Adrenal gland (tissue), 12 donors: Measurements from ENCODE around the gene TRIM22. TPM values are rescaled to one million over a fixed set of nuclear protein-coding genes. Genes with fewer than 3 reads are reported as not detected.

ENCODE experiments used
- DNase-seq, 7 donors: peaks; one replicate each; pipeline ENCODE4 v3.0.0-alpha.2; 2019 to 2020
- H3K27ac ChIP-seq, 5 donors: fragments of 200-600 bp; sonication (generic) in 4 of 5; 1 replicate in 3 of 5; 2 replicates in 2 of 5; pipeline versions ENCODE4 v1.5.1 to v1.8.0; 2016 to 2020; ENCODE audit warnings: mild to moderate bottlenecking in 1 of 5
- H3K27me3 ChIP-seq: fragments of 200-600 bp; 2 replicates; pipeline ENCODE4 v1.8.0; 2021
- H3K36me3 ChIP-seq, 2 donors: fragments of 200-600 bp; replicated peaks in 1 of 2; 1 replicate in 1 of 2; 2 replicates in 1 of 2; pipeline versions ENCODE4 v1.5.1 to v1.8.0; 2018 to 2022
- H3K4me1 ChIP-seq, 2 donors: fragments of 200-600 bp; replicated peaks in 1 of 2; 1 replicate in 1 of 2; 2 replicates in 1 of 2; pipeline versions ENCODE4 v1.5.1 to v1.8.0; 2018 to 2021
- H3K4me3 ChIP-seq, 4 donors: fragments of 200-600 bp; sonication (generic) in 3 of 4; one replicate each; pipeline ENCODE4 v1.5.1; 2016 to 2018
- H3K9me3 ChIP-seq, 3 donors: fragments of 200-600 bp; sonication (generic) in 1 of 3; replicated peaks in 1 of 3; 1 replicate in 2 of 3; 2 replicates in 1 of 3; pipeline versions ENCODE4 v1.5.1 to v1.8.0; 2016 to 2021
- POLR2A ChIP-seq, 2 donors: fragments of 450-650 bp; IDR thresholded peaks; one replicate each; pipeline ENCODE4 v1.6.1; 2017; ENCODE audit warnings: antibody characterized with exemption in 2 of 2, mild to moderate bottlenecking in 2 of 2, moderate library complexity in 1 of 2
- WGBS, 4 donors: extraction: QIAGEN DNeasy Blood & Tissue Kit in 2 of 4; methylation state at CpG; one replicate each; pipeline versions ENCODE4 v1.1.5 to v1.1.7; 2013 to 2017; 5-methylcytosine and 5-hydroxymethylcytosine counted together
- intact Hi-C, 2 donors: fragments of 100-400 bp; cut with DNase I; formaldehyde crosslinking; loops; one replicate each; pipeline versions ENCODE4 v1.14.1 to v1.15.0; 2022 to 2023
- polyA plus RNA-seq, 3 donors: library from polyadenylated mRNA; stranded (reverse); fragments of 200-250 nt in 2 of 3; fragments of 350-450 nt in 1 of 3; fragmentation: Illumina TruSeq in 1 of 3; extraction: RNeasy Lipid Tissue Mini Kit (QIAGEN cat#74804) in 1 of 3; gene quantifications; one replicate each; pipeline ENCODE4 v1.2.3, GENCODE V29; 2013 to 2014
- total RNA-seq, 9 donors: library from RNA; depleted of rRNA in 4 of 9; stranded (reverse); fragments of >200 nt in 4 of 9; fragments of 120-200 nt in 1 of 9; fragmentation: NEBNext Ultra II Directional in 1 of 9; extraction: Animal tissue kit (Norgen Biotek cat#: 25700) in 1 of 9; gene quantifications; one replicate each; pipeline versions ENCODE4 v1.1.0 to v1.2.4, GENCODE V29; 2013 to 2023
- TF ChIP-seq, protein P1 (sequence below), 6 experiments: fragments of 450-650 bp in 4 of 6; fragments of 200-600 bp in 2 of 6; sonication (generic) in 1 of 6; IDR thresholded peaks; 1 replicate in 5 of 6; 2 replicates in 1 of 6; pipeline versions ENCODE4 v1.5.1 to v1.8.0; 2016 to 2021; ENCODE audit warnings: antibody characterized with exemption in 6 of 6, mild to moderate bottlenecking in 2 of 6, moderate library complexity in 1 of 6
- donor health status: healthy with polysubstance abuse.
- donor health status: Bipolar disorder and iron deficiency.
- donor health status: DM: yes; HTN: yes; CAD: no.
- donor health status: DM: no; HTN: no; CAD: no.
- donor health status: DM: no; HTN: no; CAD: no.
- donor health status: DM: yes; HTN: yes; CAD: no.

The TRIM22 gene
- total and polyA plus RNA-seq, 12 donors: 5.1 to 71.8 (median 25.0) TPM

DNA sequence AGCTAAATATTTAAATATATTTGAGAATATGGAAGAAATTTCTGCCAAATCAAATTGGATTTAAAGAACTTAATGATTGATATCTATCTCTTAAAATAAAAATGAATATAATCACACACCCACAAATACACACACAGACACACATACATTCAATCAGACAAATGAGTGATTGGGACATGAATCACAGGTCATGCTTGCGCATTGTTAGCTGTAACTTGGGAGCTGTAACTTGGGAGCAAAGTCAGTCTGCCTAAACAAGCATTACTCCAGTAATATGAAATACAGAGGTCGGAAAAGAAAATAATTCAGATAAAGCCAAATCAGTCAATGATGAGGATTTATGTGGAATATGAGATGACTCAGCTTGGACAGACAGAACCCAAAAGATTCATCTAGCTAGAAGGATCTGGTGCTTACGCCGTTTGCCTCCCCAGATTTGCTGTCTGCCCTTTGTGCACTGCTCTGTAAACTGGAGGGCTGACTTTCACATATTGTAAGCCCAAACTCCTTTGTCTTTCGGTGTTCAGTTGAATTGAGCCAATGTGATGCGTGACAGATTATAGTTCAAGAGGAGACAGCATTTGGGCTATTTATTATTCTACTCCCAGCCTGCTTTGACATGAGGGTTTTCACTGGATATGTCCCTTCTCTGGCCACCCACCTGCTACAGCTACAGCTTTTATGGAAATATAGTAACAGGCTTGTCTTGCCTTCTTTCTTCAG lies 48.2 kb downstream of the TRIM22 start:
- 58 to 71% (median 65%) methylated on average over 6 of the region's 6 CpGs for WGBS, 4 donors
- Histone ChIP-seq H3K4me1 (no peaks in the 10 kb centered on the region), H3K9me3 (no peaks in the 10 kb centered on the region), H3K27ac (no peak overlapping the region), H3K36me3 (no peaks in the 10 kb centered on the region), H3K27me3 (no peaks in the 10 kb centered on the region), H3K4me3 (no peak overlapping the region)
- intact Hi-C loops: no loop called here
- no peak for DNase-seq
- TF ChIP-seq, protein P1, sequence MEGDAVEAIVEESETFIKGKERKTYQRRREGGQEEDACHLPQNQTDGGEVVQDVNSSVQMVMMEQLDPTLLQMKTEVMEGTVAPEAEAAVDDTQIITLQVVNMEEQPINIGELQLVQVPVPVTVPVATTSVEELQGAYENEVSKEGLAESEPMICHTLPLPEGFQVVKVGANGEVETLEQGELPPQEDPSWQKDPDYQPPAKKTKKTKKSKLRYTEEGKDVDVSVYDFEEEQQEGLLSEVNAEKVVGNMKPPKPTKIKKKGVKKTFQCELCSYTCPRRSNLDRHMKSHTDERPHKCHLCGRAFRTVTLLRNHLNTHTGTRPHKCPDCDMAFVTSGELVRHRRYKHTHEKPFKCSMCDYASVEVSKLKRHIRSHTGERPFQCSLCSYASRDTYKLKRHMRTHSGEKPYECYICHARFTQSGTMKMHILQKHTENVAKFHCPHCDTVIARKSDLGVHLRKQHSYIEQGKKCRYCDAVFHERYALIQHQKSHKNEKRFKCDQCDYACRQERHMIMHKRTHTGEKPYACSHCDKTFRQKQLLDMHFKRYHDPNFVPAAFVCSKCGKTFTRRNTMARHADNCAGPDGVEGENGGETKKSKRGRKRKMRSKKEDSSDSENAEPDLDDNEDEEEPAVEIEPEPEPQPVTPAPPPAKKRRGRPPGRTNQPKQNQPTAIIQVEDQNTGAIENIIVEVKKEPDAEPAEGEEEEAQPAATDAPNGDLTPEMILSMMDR (IDR thresholded peaks at IDR 0.05): no peak
- no peak for TF ChIP-seq POLR2A (IDR thresholded peaks at IDR 0.05)

DNA sequence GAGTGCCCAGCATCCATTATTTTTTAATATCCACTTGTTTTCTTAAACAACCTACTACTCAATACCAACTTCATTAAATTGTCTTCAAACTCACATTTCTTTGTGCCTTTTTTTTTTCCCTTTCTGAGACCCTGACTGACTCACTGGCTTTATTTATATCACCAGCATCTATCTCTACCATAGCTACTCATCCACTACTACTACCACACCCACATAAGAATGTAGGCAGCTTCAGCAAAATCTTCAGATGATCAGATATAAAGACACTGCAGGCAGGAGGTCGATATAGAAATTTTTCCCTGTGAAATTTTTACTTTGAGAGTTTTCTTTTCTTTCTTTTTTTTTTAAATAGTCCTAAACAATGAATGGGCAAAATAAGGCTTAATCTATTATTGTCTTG lies 48.8 kb downstream of the TRIM22 start:
- intact Hi-C loops: no loop called here
- H3K4me3 ChIP-seq: no peak overlapping the region
- DNase-seq: no peak
- no peaks in the 10 kb centered on the region for H3K27me3 ChIP-seq
- 44 to 64% (median 51%) methylated on average over 1 of the region's 1 CpG for WGBS, 4 donors
- H3K9me3 ChIP-seq: peaks cover 0 to 1% (median 0%) of the 10 kb centered on the region in 3 donors
- H3K4me1 ChIP-seq: no peaks in the 10 kb centered on the region
- TF ChIP-seq, protein P1 (IDR thresholded peaks at IDR 0.05): no peak
- no peak for TF ChIP-seq POLR2A (IDR thresholded peaks at IDR 0.05)
- H3K27ac ChIP-seq: no peak overlapping the region
- no peaks in the 10 kb centered on the region for H3K36me3 ChIP-seq

DNA sequence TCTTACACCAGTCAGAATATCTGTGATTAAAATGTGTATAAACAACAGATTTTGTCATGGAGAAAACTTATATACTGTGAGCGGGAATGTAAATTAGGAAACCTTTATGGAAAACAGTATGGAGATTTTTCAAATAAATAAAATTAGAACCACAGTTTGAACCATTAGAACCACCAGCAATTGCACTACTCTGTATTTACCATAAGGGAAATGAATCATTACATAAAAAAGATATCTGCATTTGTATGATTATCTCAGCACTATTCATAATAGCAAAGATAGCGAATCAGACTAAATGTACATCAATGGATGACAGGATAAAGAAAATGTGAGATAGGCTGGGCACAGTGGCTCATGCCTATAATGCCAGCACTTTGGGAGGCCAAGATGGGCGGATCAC lies 57.0 kb downstream of the TRIM22 start:
- Histone ChIP-seq H3K27ac (no peak overlapping the region), H3K36me3 (no peaks in the 10 kb centered on the region), H3K27me3 (no peaks in the 10 kb centered on the region), H3K4me1 (no peaks in the 10 kb centered on the region), H3K9me3 (peaks cover 0 to 4% (median 0%) of the 10 kb centered on the region in 3 donors), H3K4me3 (no peak overlapping the region)
- DNase-seq: no peak
- 77 to 85% (median 83%) methylated on average over 2 to 3 of the region's 3 CpGs for WGBS, 4 donors
- intact Hi-C loops: no loop called here
- TF ChIP-seq, protein P1 (IDR thresholded peaks at IDR 0.05): no peak
- no peak for TF ChIP-seq POLR2A (IDR thresholded peaks at IDR 0.05)

DNA sequence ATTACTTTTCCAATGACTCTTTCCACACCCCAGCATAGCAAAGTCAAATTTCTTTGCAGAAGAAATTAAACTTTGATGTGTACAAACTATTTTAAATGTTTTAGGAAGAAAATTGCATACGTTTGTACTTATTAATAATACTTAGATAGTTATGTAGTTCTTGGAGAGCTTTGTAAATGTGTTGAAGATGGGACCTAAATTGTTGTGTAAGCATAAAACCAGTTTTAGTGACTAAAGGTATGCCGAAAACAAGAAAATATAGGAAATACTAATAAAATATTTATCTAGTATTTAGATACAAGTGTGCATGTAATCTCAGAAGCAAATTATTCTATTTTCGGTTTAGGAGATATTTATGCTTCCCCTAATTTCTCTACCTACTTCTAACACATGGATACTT lies 60.2 kb downstream of the TRIM22 start:
- intact Hi-C loops: no loop called here
- DNase-seq: no peak
- WGBS, 4 donors: 63 to 71% (median 68%) methylated on average over 3 of the region's 3 CpGs
- TF ChIP-seq, protein P1 (IDR thresholded peaks at IDR 0.05): no peak
- TF ChIP-seq POLR2A (IDR thresholded peaks at IDR 0.05): no peak
- Histone ChIP-seq H3K27me3 (no peaks in the 10 kb centered on the region), H3K36me3 (no peaks in the 10 kb centered on the region), H3K4me3 (no peak overlapping the region), H3K9me3 (no peaks in the 10 kb centered on the region), H3K4me1 (no peaks in the 10 kb centered on the region), H3K27ac (no peak overlapping the region)
